SH-SY5Y (cell line): ENCODE results near the gene CDK16.

Experiments
- GATA2 ChIP-seq: IDR thresholded peaks from 2 replicates; pipeline ENCODE4 v1.6.1; 2011; ENCODE audit warnings: mild to moderate bottlenecking, low read depth, low read length
- GATA3 ChIP-seq: IDR thresholded peaks from 2 replicates; pipeline ENCODE4 v1.6.1; 2011; ENCODE audit warnings: low read depth, mild to moderate bottlenecking, low read length, moderate library complexity

Gene CDK16

DNA sequence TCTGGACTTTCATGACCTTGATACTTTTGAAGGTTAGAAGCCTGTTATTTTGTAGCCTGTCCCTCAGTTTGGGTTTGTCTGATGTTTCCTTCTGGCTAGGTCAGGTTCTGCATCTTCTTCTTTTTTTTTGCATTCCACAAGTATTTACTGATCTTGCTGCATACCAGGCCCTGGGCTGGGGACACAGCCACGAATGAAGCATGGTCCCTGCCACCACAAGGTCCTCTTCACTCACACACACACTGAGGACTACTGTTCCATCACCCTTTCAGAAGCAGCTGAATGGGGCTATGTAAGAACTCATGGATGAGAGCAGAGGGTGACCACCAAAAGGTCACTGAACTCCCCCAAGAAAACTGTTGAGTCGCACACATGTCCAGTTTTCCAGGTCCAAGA lies 53.5 kb downstream of the CDK16 start:
- no peak for TF ChIP-seq GATA2
- no peak for TF ChIP-seq GATA3

DNA sequence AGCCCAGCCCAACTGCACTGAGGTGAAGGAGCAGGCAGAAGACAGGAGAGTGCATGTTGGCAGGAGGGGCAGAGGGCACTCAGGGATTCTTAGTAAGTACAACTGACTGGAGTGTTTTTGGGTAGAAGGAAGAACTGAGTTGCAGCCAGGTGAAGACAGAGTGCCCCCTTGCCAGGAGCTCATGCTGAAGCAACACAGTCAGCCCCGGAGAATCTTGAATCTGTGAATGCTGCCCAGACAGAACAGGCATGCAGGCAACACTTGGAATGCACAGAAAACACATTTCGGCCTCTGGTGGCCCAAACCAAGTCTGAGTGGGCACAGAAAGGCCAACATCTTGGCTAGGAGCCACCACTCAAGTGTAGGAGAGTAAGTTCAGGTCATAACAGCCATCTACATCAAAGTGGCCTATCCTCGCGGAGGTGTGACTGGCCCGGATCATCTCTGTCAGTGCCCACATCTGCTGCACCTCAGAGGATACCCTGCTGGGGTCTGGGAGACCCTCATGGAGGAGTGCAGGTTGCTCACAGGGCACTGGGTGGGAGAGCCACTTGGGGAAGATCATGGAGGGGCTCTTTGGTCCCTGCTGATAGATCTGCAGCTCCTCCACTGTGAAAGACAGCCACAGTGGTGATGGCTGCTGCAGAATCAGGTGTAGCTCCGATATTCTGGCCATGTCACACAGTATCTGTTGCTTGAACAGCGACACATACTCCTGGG lies 54.7 kb downstream of the CDK16 start:
- TF ChIP-seq GATA3 (no peak), GATA2 (no peak)

DNA sequence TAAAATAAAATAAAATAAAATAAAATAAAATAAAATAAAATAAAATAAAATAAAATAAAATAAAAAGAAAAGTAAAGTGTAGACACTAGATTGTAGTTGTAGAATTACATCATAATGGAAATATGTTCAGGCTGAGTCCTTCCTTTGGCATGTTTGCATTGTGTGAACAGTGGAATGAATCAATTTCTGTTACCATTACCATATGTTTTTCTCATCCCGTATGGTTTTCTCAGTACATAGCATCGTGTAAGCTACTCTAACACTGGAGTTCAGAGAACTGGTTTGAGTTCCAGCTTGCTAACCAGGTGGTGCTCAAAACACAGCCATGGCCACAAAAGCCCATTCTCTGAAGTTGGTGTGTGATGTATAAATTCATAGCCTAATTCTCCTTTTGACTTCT lies 60.2 kb downstream of the CDK16 start:
- TF ChIP-seq GATA3 (no peak), GATA2 (no peak)
